Neuronal stem cell (in vitro differentiated cells): ENCODE measurements around the gene MAPRE3.
A peak's percentile ranks its signal among the peaks of the same experiment; 100 is the strongest.

Experiments
- DNase-seq: peaks from one replicate; pipeline ENCODE4 v3.0.0-alpha.2; 2013; ENCODE audit warnings: low spot score
- H2AFZ ChIP-seq: one replicate; pipeline ENCODE4 v1.6.1; 2013; ENCODE audit warnings: mild to moderate bottlenecking, low read length, inconsistent platforms
- H2AK5ac ChIP-seq: 2 replicates; pipeline ENCODE4 v1.6.1; 2013; ENCODE audit warnings: low read depth, mild to moderate bottlenecking, inconsistent platforms, low read length, moderate library complexity, mixed read lengths
- H2BK120ac ChIP-seq: 2 replicates; pipeline ENCODE4 v1.6.1; 2013; ENCODE audit warnings: low read depth, mild to moderate bottlenecking, inconsistent platforms, low read length, moderate library complexity, mixed read lengths
- H2BK12ac ChIP-seq: one replicate; pipeline ENCODE4 v1.6.1; 2013; ENCODE audit warnings: low read length, inconsistent platforms
- H2BK15ac ChIP-seq: 2 replicates; pipeline ENCODE4 v1.6.1; 2013; ENCODE audit warnings: mild to moderate bottlenecking, low read length, inconsistent platforms, mixed read lengths
- H2BK5ac ChIP-seq: one replicate; pipeline ENCODE4 v1.6.1; 2013; ENCODE audit warnings: inconsistent platforms, mild to moderate bottlenecking, low read length, moderate library complexity
- H3K14ac ChIP-seq: one replicate; pipeline ENCODE4 v1.6.1; 2013; ENCODE audit warnings: low read length, inconsistent platforms
- H3K18ac ChIP-seq: 2 replicates; pipeline ENCODE4 v1.6.1; 2013; ENCODE audit warnings: low read length, inconsistent platforms
- H3K23ac ChIP-seq: 2 replicates; pipeline ENCODE4 v1.6.1; 2013; ENCODE audit warnings: low read depth, mild to moderate bottlenecking, mixed read lengths, low read length, inconsistent platforms; ENCODE audit not compliant: poor library complexity
- H3K27ac ChIP-seq: replicated peaks from 3 replicates; pipeline ENCODE4 v1.5.1; 2013; ENCODE audit warnings: low read length, inconsistent platforms
- H3K27me3 ChIP-seq, 3 experiments: 2 replicates each; pipeline ENCODE4 v1.6.1; 2013; ENCODE audit warnings: low read length in 3 of 3, mild to moderate bottlenecking in 2 of 3, inconsistent platforms in 1 of 3, low read depth in 1 of 3, mixed read lengths in 1 of 3, moderate library complexity in 1 of 3; ENCODE audit not compliant: control insufficient read depth in 3 of 3, insufficient read depth in 3 of 3
- H3K36me3 ChIP-seq, 2 donors: replicated peaks in 1 of 2; 2 replicates each; pipeline ENCODE4 v1.6.1; 2013; ENCODE audit warnings: low read length in 2 of 2; ENCODE audit not compliant: control insufficient read depth in 2 of 2, insufficient read depth in 2 of 2
- H3K4ac ChIP-seq: 2 replicates; pipeline ENCODE4 v1.6.1; 2013; ENCODE audit warnings: inconsistent platforms, mild to moderate bottlenecking, low read length, moderate library complexity
- H3K4me1 ChIP-seq, 2 donors: 1 replicate in 1 of 2; 2 replicates in 1 of 2; pipeline ENCODE4 v1.6.1; 2013; ENCODE audit warnings: low read length in 2 of 2, low read depth in 1 of 2; ENCODE audit not compliant: control insufficient read depth in 2 of 2, insufficient read depth in 1 of 2
- H3K4me2 ChIP-seq: one replicate; pipeline ENCODE4 v1.6.1; 2013; ENCODE audit warnings: mild to moderate bottlenecking, low read length, inconsistent platforms; ENCODE audit not compliant: insufficient read depth, poor library complexity, severe bottlenecking
- H3K4me3 ChIP-seq, 2 donors: 2 replicates each; pipeline ENCODE4 v1.5.1; 2013; ENCODE audit warnings: low read length in 2 of 2, mild to moderate bottlenecking in 2 of 2, inconsistent platforms in 1 of 2, moderate library complexity in 1 of 2
- H3K79me1 ChIP-seq: one replicate; pipeline ENCODE4 v1.6.1; 2013; ENCODE audit warnings: low read depth, mild to moderate bottlenecking, inconsistent platforms, low read length, moderate library complexity
- H3K9ac ChIP-seq: one replicate; pipeline ENCODE4 v1.6.1; 2013; ENCODE audit warnings: mild to moderate bottlenecking, low read depth, low read length, inconsistent platforms; ENCODE audit not compliant: poor library complexity
- H3K9me3 ChIP-seq, 2 donors: replicated peaks in 1 of 2; 2 replicates each; pipeline versions ENCODE3 to v1.6.1; 2013; ENCODE audit warnings: low read length in 2 of 2, mild to moderate bottlenecking in 2 of 2, inconsistent platforms in 1 of 2, low read depth in 1 of 2, mixed read lengths in 1 of 2, moderate library complexity in 1 of 2; ENCODE audit not compliant: control insufficient read depth in 2 of 2, insufficient read depth in 1 of 2
- H4K8ac ChIP-seq: one replicate; pipeline ENCODE4 v1.6.1; 2013; ENCODE audit warnings: low read depth, mild to moderate bottlenecking, inconsistent platforms, low read length, moderate library complexity
- H4K91ac ChIP-seq: one replicate; pipeline ENCODE4 v1.6.1; 2013; ENCODE audit warnings: low read length, low read depth, mild to moderate bottlenecking, inconsistent platforms; ENCODE audit not compliant: poor library complexity
- WGBS, 2 donors: extraction: QIAGEN DNeasy Blood & Tissue Kit; methylation state at CpG; one replicate each; pipeline ENCODE4 v1.1.7; 2013; ENCODE audit warnings: missing lambda C conversion rate in 2 of 2, mixed read lengths in 1 of 2; ENCODE audit not compliant: insufficient read length in 2 of 2, insufficient replicate concordance in 1 of 2; ENCODE audit errors: extremely low coverage in 2 of 2; 5-methylcytosine and 5-hydroxymethylcytosine counted together

Gene MAPRE3

DNA sequence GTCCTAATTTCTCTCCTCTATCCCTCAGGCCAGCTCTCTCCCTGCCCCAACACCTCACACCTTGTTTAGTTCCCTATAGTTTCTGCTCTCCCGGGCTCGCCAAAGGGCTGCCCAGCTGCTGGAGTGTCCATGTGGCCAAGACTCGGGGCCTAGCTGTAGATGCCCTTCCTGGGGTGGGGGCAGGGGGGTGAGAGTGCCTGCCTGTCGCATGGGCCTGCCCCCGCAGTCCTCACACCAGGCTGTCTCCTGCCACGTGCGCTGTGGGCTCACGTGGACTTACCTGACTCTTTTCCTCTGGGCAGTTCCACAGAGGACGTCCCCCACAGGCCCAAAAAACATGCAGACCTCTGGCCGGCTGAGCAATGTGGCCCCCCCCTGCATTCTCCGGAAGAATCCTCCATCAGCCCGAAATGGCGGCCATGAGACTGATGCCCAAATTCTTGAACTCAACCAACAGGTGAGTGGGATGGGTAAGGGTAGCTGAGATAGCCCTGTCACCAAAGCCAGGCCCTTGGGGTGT, 54.9 kb downstream of the MAPRE3 start:
- Histone ChIP-seq H3K36me3 (peaks cover 19 to 61% of the 10 kb centered on the region in 2 donors), H3K18ac (no peak overlapping the region), H3K79me1 (peaks cover 7% of the 10 kb centered on the region), H3K27ac (no peak overlapping the region), H3K4me3 (no peak overlapping the region), H2BK12ac (no peak overlapping the region), H2AFZ (no peak overlapping the region), H3K14ac (no peak overlapping the region), H3K9ac (no peak overlapping the region), H4K8ac (no peak overlapping the region), H3K4me1 (peaks cover 1 to 10% of the 10 kb centered on the region in 2 donors), H2BK15ac (no peak overlapping the region), H3K27me3 (no peaks in the 10 kb centered on the region), H2BK5ac (no peak overlapping the region), H2AK5ac (no peak overlapping the region), H3K4me2 (no peak overlapping the region), H3K4ac (no peak overlapping the region), H3K9me3 (no peaks in the 10 kb centered on the region), H2BK120ac (no peak overlapping the region), H4K91ac (no peak overlapping the region), H3K23ac (peak overlapping the region; percentile 16)
- no peak for DNase-seq
- no CpG with 5 or more reads among the region's 13 CpGs for WGBS, 2 donors

DNA sequence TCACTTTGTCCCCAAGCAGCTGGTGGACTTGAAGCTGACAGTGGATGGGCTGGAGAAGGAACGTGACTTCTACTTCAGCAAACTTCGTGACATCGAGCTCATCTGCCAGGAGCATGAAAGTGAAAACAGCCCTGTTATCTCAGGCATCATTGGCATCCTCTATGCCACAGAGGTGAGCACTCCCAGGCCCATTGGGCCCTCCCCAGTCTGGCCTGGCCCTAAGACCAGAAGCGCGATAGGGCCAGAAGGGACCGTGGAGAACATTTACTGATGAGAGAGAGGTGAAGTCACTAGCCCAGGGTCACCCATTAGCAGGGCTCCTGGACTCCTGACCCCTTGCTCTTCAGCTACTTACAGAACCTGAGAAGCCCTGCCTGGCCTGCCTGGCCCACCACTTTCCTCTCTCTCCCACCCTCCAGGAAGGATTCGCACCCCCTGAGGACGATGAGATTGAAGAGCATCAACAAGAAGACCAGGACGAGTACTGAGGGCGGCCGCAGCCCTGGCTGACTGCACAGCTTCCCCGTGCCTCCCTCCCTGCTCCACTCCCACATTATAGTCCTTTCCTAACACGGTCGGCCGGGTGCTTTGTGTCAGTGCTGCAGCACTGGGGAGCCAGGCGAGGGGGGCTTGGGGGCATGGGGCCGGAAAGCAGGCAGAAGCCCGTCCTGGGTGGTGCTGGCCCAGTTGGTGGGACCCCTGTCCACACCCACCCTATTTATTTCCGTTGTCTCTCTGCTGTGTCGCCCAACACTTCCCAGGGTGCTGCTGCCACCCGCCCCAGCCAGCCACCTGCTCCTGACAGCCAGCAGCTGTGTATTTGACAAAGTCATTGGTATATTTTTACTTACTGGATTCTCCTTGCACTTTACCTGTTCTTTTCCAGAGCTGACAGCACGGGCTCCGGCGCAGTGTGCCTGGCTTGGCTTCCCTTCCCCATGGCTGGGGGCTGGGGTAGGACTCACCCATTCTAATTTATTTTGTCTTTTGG, 55.7 kb downstream of the MAPRE3 start:
- Histone ChIP-seq H4K91ac (no peak overlapping the region), H3K9me3 (no peaks in the 10 kb centered on the region), H3K79me1 (peaks cover 7% of the 10 kb centered on the region), H2BK5ac (no peak overlapping the region), H4K8ac (no peak overlapping the region), H3K9ac (peak overlapping the region; percentile 3), H2AK5ac (no peak overlapping the region), H2BK12ac (no peak overlapping the region), H3K36me3 (peaks cover 19 to 66% of the 10 kb centered on the region in 2 donors), H3K23ac (peak overlapping the region; percentile 16), H3K4me1 (peaks cover 1 to 2% of the 10 kb centered on the region in 2 donors), H3K18ac (peak overlapping the region; percentile 4), H2BK120ac (no peak overlapping the region), H3K27ac (no peak overlapping the region), H3K27me3 (no peaks in the 10 kb centered on the region), H3K4me2 (no peak overlapping the region), H3K4ac (no peak overlapping the region), H2BK15ac (no peak overlapping the region), H2AFZ (no peak overlapping the region), H3K4me3 (no peak overlapping the region), H3K14ac (no peak overlapping the region)
- no peak for DNase-seq
- WGBS, 2 donors, result no CpG with 5 or more reads among the region's 24 CpGs

DNA sequence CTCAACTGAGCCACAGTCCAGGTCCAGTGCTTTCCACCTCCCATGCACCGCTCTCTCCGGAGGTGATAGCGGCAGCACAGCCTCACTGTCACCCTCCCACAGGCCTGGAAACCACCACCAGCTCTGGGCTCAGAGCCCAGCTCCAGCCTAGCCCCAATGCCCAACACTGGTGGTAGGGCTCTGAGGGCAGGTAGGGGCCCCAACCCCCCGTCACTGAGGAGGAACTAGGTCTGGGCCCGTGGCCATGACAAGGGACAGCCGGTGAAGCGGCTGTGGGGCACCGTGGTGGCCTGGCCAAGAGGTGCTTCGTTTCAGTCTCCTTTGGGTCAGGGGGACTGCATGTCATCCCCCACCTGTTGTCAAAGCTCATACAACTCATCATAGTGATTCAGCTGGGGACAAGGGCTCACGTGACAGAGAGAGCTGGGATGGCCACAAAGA, 56.8 kb downstream of the MAPRE3 start:
- H2BK12ac ChIP-seq, result no peak overlapping the region
- no peak overlapping the region for H3K9ac ChIP-seq
- no peak for DNase-seq
- no peak overlapping the region for H4K91ac ChIP-seq
- no peak overlapping the region for H4K8ac ChIP-seq
- peak overlapping the region; percentile 53 for H3K18ac ChIP-seq
- H3K4me3 ChIP-seq, result no peak overlapping the region
- H3K27ac ChIP-seq, result no peak overlapping the region
- H2BK120ac ChIP-seq, result no peak overlapping the region
- H3K9me3 ChIP-seq, result no peaks in the 10 kb centered on the region
- H3K27me3 ChIP-seq, result no peaks in the 10 kb centered on the region
- peak overlapping the region; percentile 10 for H2AK5ac ChIP-seq
- H2BK5ac ChIP-seq, result no peak overlapping the region
- H3K4me2 ChIP-seq, result no peak overlapping the region
- H3K36me3 ChIP-seq, result peaks cover 18 to 69% of the 10 kb centered on the region in 2 donors
- H3K14ac ChIP-seq, result no peak overlapping the region
- H3K4me1 ChIP-seq, result peaks cover 0 to 1% of the 10 kb centered on the region in 2 donors
- no peak overlapping the region for H2BK15ac ChIP-seq
- H3K23ac ChIP-seq, result peak overlapping the region; percentile 62
- no peak overlapping the region for H2AFZ ChIP-seq
- H3K4ac ChIP-seq, result no peak overlapping the region
- no CpG with 5 or more reads among the region's 10 CpGs for WGBS, 2 donors
- peaks cover 7% of the 10 kb centered on the region for H3K79me1 ChIP-seq

DNA sequence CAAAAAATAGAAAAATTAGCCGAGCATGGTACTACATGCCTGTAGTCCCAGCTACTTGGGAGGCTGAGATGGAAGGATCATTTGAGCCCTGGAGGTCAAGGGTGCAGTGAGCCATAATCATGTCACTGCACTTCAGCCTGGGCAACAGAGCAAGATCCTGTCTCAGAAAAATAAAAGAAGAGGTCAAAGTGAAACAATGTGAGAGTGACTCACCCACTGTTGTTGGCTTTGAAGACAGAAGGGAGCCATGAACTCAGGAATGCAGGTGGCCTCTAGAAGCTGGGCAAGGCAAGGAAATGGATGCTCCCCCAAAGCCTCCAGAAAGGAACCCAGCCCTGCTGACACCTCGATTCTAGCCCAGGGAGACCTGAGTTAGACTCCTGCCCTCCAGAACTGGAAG, 58.6 kb downstream of the MAPRE3 start:
- Histone ChIP-seq H3K4me3 (no peak overlapping the region), H3K9ac (no peak overlapping the region), H2AFZ (no peak overlapping the region), H3K9me3 (no peaks in the 10 kb centered on the region), H2AK5ac (no peak overlapping the region), H4K8ac (no peak overlapping the region), H3K27ac (no peak overlapping the region), H4K91ac (no peak overlapping the region), H2BK15ac (no peak overlapping the region), H3K36me3 (peaks cover 9 to 52% of the 10 kb centered on the region in 2 donors), H3K18ac (no peak overlapping the region), H2BK12ac (no peak overlapping the region), H2BK120ac (no peak overlapping the region), H3K27me3 (no peaks in the 10 kb centered on the region), H3K4me2 (no peak overlapping the region), H3K14ac (no peak overlapping the region), H3K4me1 (peaks cover 5% of the 10 kb centered on the region in 2 donors), H3K79me1 (peaks cover 2% of the 10 kb centered on the region), H3K23ac (no peak overlapping the region), H3K4ac (no peak overlapping the region), H2BK5ac (no peak overlapping the region)
- DNase-seq, result no peak
- no CpG with 5 or more reads among the region's 2 CpGs for WGBS, 2 donors
